HEK293T (cell line): ENCODE results near the gene LUZP1.

Source experiments
- ARNT ChIP-seq: fragments of 450-650 bp; IDR thresholded peaks from 2 replicates; pipeline ENCODE4 v1.6.1; 2017; ENCODE audit warnings: mild to moderate bottlenecking
- BHLHE40 ChIP-seq: fragments of 450-650 bp; IDR thresholded peaks from 2 replicates; pipeline ENCODE4 v1.6.1; 2016; ENCODE audit warnings: mild to moderate bottlenecking, moderate library complexity, borderline replicate concordance
- ELF4 ChIP-seq: fragments of 450-650 bp; IDR thresholded peaks from 2 replicates; pipeline ENCODE4 v1.6.1; 2017; ENCODE audit warnings: antibody characterized with exemption
- FOXM1 ChIP-seq: fragments of 450-650 bp; IDR thresholded peaks from 2 replicates; pipeline ENCODE4 v1.6.1; 2017; ENCODE audit warnings: mild to moderate bottlenecking, borderline replicate concordance
- HDGF ChIP-seq: fragments of 450-650 bp; IDR thresholded peaks from 2 replicates; pipeline ENCODE4 v1.6.1; 2017; ENCODE audit warnings: antibody characterized with exemption, borderline replicate concordance
- L3MBTL2 ChIP-seq: fragments of 450-650 bp; conservative IDR thresholded peaks from 2 replicates; pipeline ENCODE4 v1.6.1; 2016; ENCODE audit warnings: mild to moderate bottlenecking
- LEF1 ChIP-seq: fragments of 450-650 bp; IDR thresholded peaks from 2 replicates; pipeline ENCODE4 v1.6.1; 2017; ENCODE audit warnings: mild to moderate bottlenecking, borderline replicate concordance
- NFRKB ChIP-seq: fragments of 450-650 bp; IDR thresholded peaks from 2 replicates; pipeline ENCODE4 v1.6.1; 2016; ENCODE audit warnings: mild to moderate bottlenecking, moderate library complexity
- SP1 ChIP-seq: fragments of 450-650 bp; IDR thresholded peaks from 2 replicates; pipeline ENCODE4 v1.6.1; 2017
- SUZ12 ChIP-seq: fragments of 450-650 bp; IDR thresholded peaks from 2 replicates; pipeline ENCODE4 v1.6.1; 2016; ENCODE audit warnings: mild to moderate bottlenecking
- TARDBP ChIP-seq: fragments of 450-650 bp; IDR thresholded peaks from 2 replicates; pipeline ENCODE4 v1.6.1; 2016
- ZNF384 ChIP-seq: fragments of 450-650 bp; IDR thresholded peaks from 2 replicates; pipeline ENCODE4 v1.6.1; 2016
- TF ChIP-seq, protein P1 (sequence below): fragments of 450-650 bp; IDR thresholded peaks from 2 replicates; pipeline ENCODE4 v1.6.1; 2016

GRCh38 chr1:23200883-23201282 is 32.2 kb upstream of the LUZP1 start:
- TF ChIP-seq SP1 (no peak), BHLHE40 (no peak), SUZ12 (no peak), TARDBP (no peak), ARNT (no peak), NFRKB (no peak), L3MBTL2 (no peak), ZNF384 (no peak), ELF4 (no peak), LEF1 (no peak), FOXM1 (no peak), HDGF (no peak)
- TF ChIP-seq, protein P1, sequence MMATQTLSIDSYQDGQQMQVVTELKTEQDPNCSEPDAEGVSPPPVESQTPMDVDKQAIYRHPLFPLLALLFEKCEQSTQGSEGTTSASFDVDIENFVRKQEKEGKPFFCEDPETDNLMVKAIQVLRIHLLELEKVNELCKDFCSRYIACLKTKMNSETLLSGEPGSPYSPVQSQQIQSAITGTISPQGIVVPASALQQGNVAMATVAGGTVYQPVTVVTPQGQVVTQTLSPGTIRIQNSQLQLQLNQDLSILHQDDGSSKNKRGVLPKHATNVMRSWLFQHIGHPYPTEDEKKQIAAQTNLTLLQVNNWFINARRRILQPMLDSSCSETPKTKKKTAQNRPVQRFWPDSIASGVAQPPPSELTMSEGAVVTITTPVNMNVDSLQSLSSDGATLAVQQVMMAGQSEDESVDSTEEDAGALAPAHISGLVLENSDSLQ, result peak; percentile 72
